IMR-90 (cell line): ENCODE results near the gene VPS37B. TPM values are rescaled to one million over a fixed set of nuclear protein-coding genes. Genes with fewer than 3 reads are reported as not detected.

Experiments used
- ATAC-seq: fragments of 200-7000 bp; cut with Tn5 transposase; 2 replicates; pipeline ENCODE4 v1.9.1; 2020; ENCODE audit warnings: low read depth, mild to moderate bottlenecking, moderate library complexity
- BruUV-seq: library from RNA; stranded (reverse); fragments of 400-500 nt; replicated peaks from 2 replicates; lab custom pipeline; 2021; lab: Mats Ljungman, UMichigan
- CTCF ChIA-PET: fragments of 300-600 bp; formaldehyde crosslinking; extraction: SDS; loops from one replicate; lab custom pipeline; 2021; ENCODE audit warnings: antibody characterized with exemption; lab: Yijun Ruan, JAX
- POLR2A ChIA-PET: fragments of 300-600 bp; sonication (Branson Sonifier 250); formaldehyde crosslinking; loops from one replicate; lab custom pipeline; 2022; ENCODE audit warnings: antibody characterized with exemption; ENCODE audit not compliant: unreplicated experiment; lab: Charles Lee
- DNase-seq: peaks from one replicate; pipeline ENCODE4 v3.0.0; 2013
- H2AFZ ChIP-seq: replicated peaks from 2 replicates; pipeline ENCODE3; 2013; ENCODE audit warnings: low read length, mild to moderate bottlenecking; ENCODE audit not compliant: poor library complexity
- H2AK5ac ChIP-seq: 2 replicates; pipeline ENCODE4 v1.6.1; 2013; ENCODE audit warnings: low read depth, low read length, inconsistent platforms
- H2AK9ac ChIP-seq: replicated peaks from 2 replicates; pipeline ENCODE3; 2013; ENCODE audit warnings: mild to moderate bottlenecking, low read depth, low read length, moderate library complexity; ENCODE audit not compliant: poor library complexity
- H2BK120ac ChIP-seq: 2 replicates; pipeline ENCODE4 v1.6.1; 2013; ENCODE audit warnings: low read depth, low read length, inconsistent platforms
- H2BK15ac ChIP-seq: 3 replicates; pipeline ENCODE4 v1.6.1; 2013; ENCODE audit warnings: low read depth, low read length, inconsistent platforms
- H2BK20ac ChIP-seq: 2 replicates; pipeline ENCODE4 v1.6.1; 2013; ENCODE audit warnings: low read depth, mild to moderate bottlenecking, inconsistent platforms, low read length, moderate library complexity
- H2BK5ac ChIP-seq: 2 replicates; pipeline ENCODE4 v1.6.1; 2013; ENCODE audit warnings: mild to moderate bottlenecking, low read depth, low read length, inconsistent platforms; ENCODE audit not compliant: poor library complexity, severe bottlenecking
- H3K14ac ChIP-seq: replicated peaks from 2 replicates; pipeline ENCODE4 v1.6.1; 2013; ENCODE audit warnings: low read depth, low read length, inconsistent platforms
- H3K18ac ChIP-seq: 2 replicates; pipeline ENCODE4 v1.6.1; 2013; ENCODE audit warnings: low read depth, low read length, control low read depth
- H3K23ac ChIP-seq: 2 replicates; pipeline ENCODE4 v1.6.1; 2013; ENCODE audit warnings: low read depth, low read length, inconsistent platforms
- H3K27ac ChIP-seq: 2 replicates; pipeline ENCODE4 v1.5.1; 2013; ENCODE audit warnings: mild to moderate bottlenecking, control low read depth, low read length; ENCODE audit not compliant: insufficient read depth
- H3K27me3 ChIP-seq: 2 replicates; pipeline ENCODE4 v1.6.1; 2013; ENCODE audit warnings: low read length; ENCODE audit not compliant: control insufficient read depth, insufficient read depth
- H3K36me3 ChIP-seq: 2 replicates; pipeline ENCODE4 v1.6.1; 2013; ENCODE audit warnings: low read length, mixed read lengths; ENCODE audit not compliant: control insufficient read depth, insufficient read depth
- H3K4ac ChIP-seq: 2 replicates; pipeline ENCODE4 v1.6.1; 2013; ENCODE audit warnings: low read depth, low read length, inconsistent platforms
- H3K4me1 ChIP-seq: 2 replicates; pipeline ENCODE4 v1.6.1; 2013; ENCODE audit warnings: low read length, mixed read lengths; ENCODE audit not compliant: control insufficient read depth, insufficient read depth
- H3K4me2 ChIP-seq: 2 replicates; pipeline ENCODE4 v1.6.1; 2013; ENCODE audit warnings: low read depth, mild to moderate bottlenecking, control low read depth, low read length, moderate library complexity
- H3K4me3 ChIP-seq: 2 replicates; pipeline ENCODE4 v1.5.1; 2013; ENCODE audit warnings: low read depth, mild to moderate bottlenecking, control low read depth, low read length, moderate library complexity; ENCODE audit not compliant: insufficient read depth
- H3K56ac ChIP-seq: 2 replicates; pipeline ENCODE4 v1.6.1; 2013; ENCODE audit warnings: low read length, inconsistent platforms; ENCODE audit not compliant: insufficient read depth; ENCODE audit errors: extremely low read depth
- H3K79me1 ChIP-seq, 2 experiments: 2 replicates each; pipeline ENCODE4 v1.6.1; 2013; ENCODE audit warnings: low read length in 2 of 2, inconsistent platforms in 1 of 2, low read depth in 1 of 2
- H3K9ac ChIP-seq: 2 replicates; pipeline ENCODE4 v1.6.1; 2013; ENCODE audit warnings: low read depth, low read length, control low read depth
- H3K9me1 ChIP-seq: 2 replicates; pipeline ENCODE4 v1.6.1; 2013; ENCODE audit warnings: low read length, inconsistent platforms; ENCODE audit not compliant: insufficient read depth
- H3K9me3 ChIP-seq: 2 replicates; pipeline ENCODE4 v1.6.1; 2013; ENCODE audit warnings: low read length; ENCODE audit not compliant: control insufficient read depth, insufficient read depth
- H4K20me1 ChIP-seq: 2 replicates; pipeline ENCODE4 v1.6.1; 2013; ENCODE audit warnings: low read length, inconsistent platforms; ENCODE audit not compliant: insufficient read depth
- H4K5ac ChIP-seq: 2 replicates; pipeline ENCODE4 v1.6.1; 2013; ENCODE audit warnings: mild to moderate bottlenecking, low read depth, low read length, control low read depth
- H4K8ac ChIP-seq, 2 experiments: 2 replicates each; pipeline ENCODE4 v1.6.1; 2013; ENCODE audit warnings: low read depth in 2 of 2, low read length in 2 of 2, control low read depth in 1 of 2, inconsistent platforms in 1 of 2
- H4K91ac ChIP-seq: 2 replicates; pipeline ENCODE4 v1.6.1; 2013; ENCODE audit warnings: low read depth, low read length, inconsistent platforms; ENCODE audit not compliant: insufficient read depth
- BHLHE40 ChIP-seq: fragments of 150-350 bp; IDR thresholded peaks from 2 replicates; pipeline ENCODE4 v1.6.1; 2016; ENCODE audit warnings: mild to moderate bottlenecking, low read depth, low read length
- CEBPB ChIP-seq: IDR thresholded peaks from 2 replicates; pipeline ENCODE4 v1.6.1; 2012; ENCODE audit warnings: low read depth, low read length, improper control_type of control experiment
- FOS ChIP-seq: fragments of 150-350 bp; IDR thresholded peaks from 2 replicates; pipeline ENCODE4 v1.6.1; 2016; ENCODE audit warnings: low read depth, low read length
- POLR2A ChIP-seq: IDR thresholded peaks from 2 replicates; pipeline ENCODE4 v1.6.1; 2012; ENCODE audit warnings: mild to moderate bottlenecking, low read depth, low read length
- RCOR1 ChIP-seq: IDR thresholded peaks from 2 replicates; pipeline ENCODE4 v1.6.1; 2012; ENCODE audit warnings: mild to moderate bottlenecking, low read length, improper control_type of control experiment; ENCODE audit not compliant: insufficient replicate concordance
- WGBS, 2 experiments: methylation state at CpG; one replicate each; pipeline versions ENCODE4 v1.1.5 to v1.1.7; 2013; ENCODE audit warnings: missing lambda C conversion rate in 2 of 2; ENCODE audit not compliant: insufficient read length in 1 of 2; ENCODE audit errors: extremely low coverage in 2 of 2; 5-methylcytosine and 5-hydroxymethylcytosine counted together
- dilution Hi-C: fragments of 300-500 bp; cut with HindIII; formaldehyde crosslinking; loops from one replicate; pipeline ENCODE4 v1.14.3; 2018; ENCODE audit warnings: low sequenced_read_pairs; ENCODE audit not compliant: unreplicated experiment
- in situ Hi-C: fragments of 300-500 bp; cut with MboI; formaldehyde crosslinking; loops from 3 replicates; pipeline ENCODE4 v1.14.3; 2019; ENCODE audit warnings: low sequenced_read_pairs, inconsistent platforms, mixed read lengths
- intact Hi-C: fragments of 100-400 bp; cut with micrococcal nuclease; formaldehyde crosslinking; loops from 2 replicates; pipeline ENCODE4 v1.10.0; 2022
- polyA plus RNA-seq, 3 experiments: library from polyadenylated mRNA; depleted of rRNA; stranded (reverse); fragments of >200 nt; gene quantifications; 2 replicates each; pipeline ENCODE4 v1.2.3, GENCODE V29; 2012; ENCODE audit warnings: low replicate concordance in 1 of 3
- total RNA-seq: library from RNA; depleted of rRNA; stranded (reverse); fragments of >200 nt; gene quantifications from 2 replicates; pipeline ENCODE4 v1.2.3, GENCODE V29; 2012
- TF ChIP-seq, protein P1 (sequence below): conservative IDR thresholded peaks from 2 replicates; pipeline ENCODE4 v1.5.1; 2012; ENCODE audit warnings: mild to moderate bottlenecking, low read depth, low read length, improper control_type of control experiment
- TF ChIP-seq, protein P2 (sequence below): fragments of 150-350 bp; IDR thresholded peaks from 2 replicates; pipeline ENCODE4 v1.6.1; 2016; ENCODE audit warnings: low read depth, mild to moderate bottlenecking, low read length, moderate library complexity, borderline replicate concordance

The VPS37B gene
- total and polyA plus RNA-seq, 2 of the 4 experiments (the other 2 are of a cell fraction) = 8.6 to 25.7 TPM

DNA sequence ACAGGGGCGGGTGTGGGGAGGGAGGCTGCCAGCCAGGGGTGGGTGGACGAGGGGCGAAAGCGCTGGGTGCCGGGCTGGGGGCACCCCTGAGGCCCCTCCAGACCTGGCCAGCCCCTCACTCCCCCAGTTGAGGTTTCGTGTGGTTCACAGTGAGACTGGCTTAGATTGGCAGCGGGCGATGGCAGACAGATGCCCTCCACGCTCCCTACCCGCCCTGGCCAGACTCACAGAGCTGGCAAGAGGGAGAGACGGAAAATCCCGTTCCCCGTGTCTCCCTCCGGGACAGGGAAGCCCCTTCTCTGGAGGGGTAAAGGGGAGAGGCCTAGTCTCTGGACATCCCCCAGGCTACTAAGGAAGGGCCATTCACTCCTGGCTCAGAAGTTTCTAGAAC lies 33.2 kb upstream of the VPS37B start:
- Histone ChIP-seq H3K56ac (no peak overlapping the region), H3K27ac (no peak overlapping the region), H4K20me1 (no peaks in the 10 kb centered on the region), H3K18ac (no peak overlapping the region), H2AFZ (no peak overlapping the region), H3K9me1 (no peaks in the 10 kb centered on the region), H3K36me3 (peaks cover 2% of the 10 kb centered on the region), H3K9ac (no peak overlapping the region), H3K4me1 (no peaks in the 10 kb centered on the region), H2BK20ac (no peak overlapping the region), H3K4me3 (no peak overlapping the region), H3K4ac (no peak overlapping the region), H3K79me1 (no peaks in the 10 kb centered on the region), H2BK15ac (no peak overlapping the region), H3K14ac (no peak overlapping the region), H4K91ac (no peak overlapping the region), H2AK9ac (no peak overlapping the region), H3K9me3 (no peaks in the 10 kb centered on the region), H4K8ac (no peak overlapping the region), H2AK5ac (no peak overlapping the region), H2BK120ac (no peak overlapping the region), H3K27me3 (no peaks in the 10 kb centered on the region), H3K23ac (no peak overlapping the region), H2BK5ac (no peak overlapping the region), H3K4me2 (no peak overlapping the region), H4K5ac (no peak overlapping the region)
- no CpG with 5 or more reads among the region's 14 CpGs for WGBS, 2 experiments
- BruUV-seq = no TSS peak
- dilution Hi-C loops (no loop called here), in situ Hi-C loops (no loop called here), intact Hi-C loops (no loop called here)
- TF ChIP-seq BHLHE40 (no peak), RCOR1 (no peak), POLR2A (no peak), FOS (no peak), CEBPB (no peak)
- TF ChIP-seq, protein P1, sequence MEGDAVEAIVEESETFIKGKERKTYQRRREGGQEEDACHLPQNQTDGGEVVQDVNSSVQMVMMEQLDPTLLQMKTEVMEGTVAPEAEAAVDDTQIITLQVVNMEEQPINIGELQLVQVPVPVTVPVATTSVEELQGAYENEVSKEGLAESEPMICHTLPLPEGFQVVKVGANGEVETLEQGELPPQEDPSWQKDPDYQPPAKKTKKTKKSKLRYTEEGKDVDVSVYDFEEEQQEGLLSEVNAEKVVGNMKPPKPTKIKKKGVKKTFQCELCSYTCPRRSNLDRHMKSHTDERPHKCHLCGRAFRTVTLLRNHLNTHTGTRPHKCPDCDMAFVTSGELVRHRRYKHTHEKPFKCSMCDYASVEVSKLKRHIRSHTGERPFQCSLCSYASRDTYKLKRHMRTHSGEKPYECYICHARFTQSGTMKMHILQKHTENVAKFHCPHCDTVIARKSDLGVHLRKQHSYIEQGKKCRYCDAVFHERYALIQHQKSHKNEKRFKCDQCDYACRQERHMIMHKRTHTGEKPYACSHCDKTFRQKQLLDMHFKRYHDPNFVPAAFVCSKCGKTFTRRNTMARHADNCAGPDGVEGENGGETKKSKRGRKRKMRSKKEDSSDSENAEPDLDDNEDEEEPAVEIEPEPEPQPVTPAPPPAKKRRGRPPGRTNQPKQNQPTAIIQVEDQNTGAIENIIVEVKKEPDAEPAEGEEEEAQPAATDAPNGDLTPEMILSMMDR = no peak
- TF ChIP-seq, protein P2, sequence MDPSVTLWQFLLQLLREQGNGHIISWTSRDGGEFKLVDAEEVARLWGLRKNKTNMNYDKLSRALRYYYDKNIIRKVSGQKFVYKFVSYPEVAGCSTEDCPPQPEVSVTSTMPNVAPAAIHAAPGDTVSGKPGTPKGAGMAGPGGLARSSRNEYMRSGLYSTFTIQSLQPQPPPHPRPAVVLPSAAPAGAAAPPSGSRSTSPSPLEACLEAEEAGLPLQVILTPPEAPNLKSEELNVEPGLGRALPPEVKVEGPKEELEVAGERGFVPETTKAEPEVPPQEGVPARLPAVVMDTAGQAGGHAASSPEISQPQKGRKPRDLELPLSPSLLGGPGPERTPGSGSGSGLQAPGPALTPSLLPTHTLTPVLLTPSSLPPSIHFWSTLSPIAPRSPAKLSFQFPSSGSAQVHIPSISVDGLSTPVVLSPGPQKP = no peak
- no peak for DNase-seq
- ATAC-seq = no peak
- ChIA-PET CTCF (no interaction called here), POLR2A (no interaction called here)
